ENCODE data around the gene SLC27A4.

GRCh38 chr9:128406848-128407391, 66.6 kb downstream of the SLC27A4 start:
- TF ChIP-seq POLR2AphosphoS5 (IDR thresholded peaks at IDR 0.05) (no peak), CTCF (IDR thresholded peaks at IDR 0.05 in 8 of 11, conservative IDR thresholded peaks at IDR 0.05 in 3 of 11) (no peak)

Measured in spleen (tissue), 7 donors.